K562 (cell line): ENCODE data around the gene ARID3A. TPM values are rescaled to one million over a fixed set of nuclear protein-coding genes. Genes with fewer than 3 reads are reported as not detected.
A peak's percentile ranks its signal among the peaks of the same experiment; 100 is the strongest.

Source experiments
- ATAC-seq: fragments of 200-7000 bp; cut with Tn5 transposase; 3 replicates; pipeline ENCODE4 v1.9.1; 2020; ENCODE audit warnings: moderate library complexity
- BruUV-seq: library from RNA; stranded (reverse); fragments of 400-500 nt; replicated peaks from 2 replicates; lab custom pipeline; 2021; lab: Mats Ljungman, UMichigan
- CTCF ChIA-PET: fragments of 300-600 bp; formaldehyde crosslinking; extraction: SDS; loops from one replicate; lab custom pipeline; 2021; ENCODE audit warnings: low intra/inter-chr PET ratio; lab: Yijun Ruan, JAX
- POLR2A ChIA-PET: fragments of 300-600, 350-650 bp; sonication (Branson Sonifier 250); formaldehyde crosslinking; extraction: SDS; loops from one replicate; lab custom pipeline; 2021; ENCODE audit warnings: antibody characterized with exemption, inconsistent platforms; lab: Yijun Ruan, JAX
- DNase-seq, 4 experiments: peaks; one replicate each; pipeline versions ENCODE4 v3.0.0 to v3.0.0-alpha.2; 2011 to 2018; ENCODE audit warnings: low spot score in 3 of 4, mixed read lengths in 3 of 4; ENCODE audit errors: extremely low read depth in 1 of 4
- FAIRE-seq: peaks from 2 replicates; lab custom pipeline; 2011; peaks lifted over from hg19 to GRCh38; lab: Jason Lieb, UNC
- H2AFZ ChIP-seq: 2 replicates; pipeline ENCODE4 v1.6.0; 2011; ENCODE audit warnings: low read depth, low read length, control low read depth, inconsistent platforms
- H3K27ac ChIP-seq: fragments of 200-600 bp; 3 replicates; pipeline ENCODE4 v1.8.0; 2011; ENCODE audit warnings: low read depth, mild to moderate bottlenecking, control low read depth, inconsistent platforms, low read length, moderate library complexity, mixed read lengths; ENCODE audit errors: extremely low read depth
- H3K27me3 ChIP-seq, 2 experiments: fragments of 300-600 bp in 1 of 2; 2 replicates in 1 of 2; 3 replicates in 1 of 2; pipeline versions ENCODE4 v1.6.0 to v1.8.0; 2011; ENCODE audit warnings: inconsistent platforms in 2 of 2, low read length in 2 of 2, mild to moderate bottlenecking in 1 of 2, mixed read lengths in 1 of 2, moderate library complexity in 1 of 2; ENCODE audit not compliant: control insufficient read depth in 2 of 2, insufficient read depth in 2 of 2
- H3K36me3 ChIP-seq: fragments of 300-600 bp; 3 replicates; pipeline ENCODE4 v1.8.0; 2011; ENCODE audit warnings: mild to moderate bottlenecking, low read length, inconsistent platforms; ENCODE audit not compliant: control insufficient read depth, insufficient read depth
- H3K4me1 ChIP-seq, 2 experiments: fragments of 200-600 bp in 1 of 2; replicated peaks in 1 of 2; 2 replicates in 1 of 2; 3 replicates in 1 of 2; pipeline versions ENCODE4 v1.5.1 to v1.8.0; 2011; ENCODE audit warnings: inconsistent platforms in 2 of 2, low read length in 2 of 2, mild to moderate bottlenecking in 1 of 2, mixed read lengths in 1 of 2, moderate library complexity in 1 of 2; ENCODE audit not compliant: control insufficient read depth in 2 of 2, insufficient read depth in 2 of 2
- H3K4me2 ChIP-seq: 2 replicates; pipeline ENCODE4 v1.6.1; 2011; ENCODE audit warnings: low read length, control low read depth, inconsistent platforms, mixed read lengths; ENCODE audit not compliant: insufficient read depth
- H3K4me3 ChIP-seq: fragments of 200-600 bp; sonication (generic), shearing (Covaris generic); 2 replicates; pipeline ENCODE4 v1.5.1; 2016; ENCODE audit warnings: control low read depth, inconsistent platforms
- H3K79me2 ChIP-seq: fragments of 200-600 bp; 3 replicates; pipeline ENCODE4 v1.8.0; 2011; ENCODE audit warnings: low read length, inconsistent platforms; ENCODE audit not compliant: control insufficient read depth, insufficient read depth
- H3K9ac ChIP-seq, 2 experiments: 2 replicates each; pipeline versions ENCODE4 v1.6.0 to v1.6.1; 2011; ENCODE audit warnings: low read depth in 2 of 2, low read length in 2 of 2, control low read depth in 1 of 2, inconsistent platforms in 1 of 2, mild to moderate bottlenecking in 1 of 2, mixed read lengths in 1 of 2; ENCODE audit not compliant: insufficient read depth in 1 of 2
- H3K9me1 ChIP-seq: one replicate; pipeline ENCODE4 v1.6.0; 2011; ENCODE audit warnings: inconsistent platforms, mild to moderate bottlenecking, low read length, moderate library complexity; ENCODE audit not compliant: control insufficient read depth, insufficient read depth
- H3K9me3 ChIP-seq: replicated peaks from 2 replicates; pipeline ENCODE4 v1.5.1; 2011; ENCODE audit warnings: low read depth, low read length, inconsistent platforms; ENCODE audit not compliant: control insufficient read depth, insufficient read depth
- H4K20me1 ChIP-seq: replicated peaks from 2 replicates; pipeline ENCODE4 v1.6.1; 2011; ENCODE audit warnings: low read length, inconsistent platforms, mixed read lengths; ENCODE audit not compliant: control insufficient read depth, insufficient read depth
- MYBL2 ChIP-seq, 2 experiments: fragments of 450-650 bp in 1 of 2; sonication (generic) in 1 of 2; formaldehyde crosslinking in 1 of 2; IDR thresholded peaks; 2 replicates each; pipeline versions ENCODE4 v1.6.1 to v1.8.1; 2017 to 2022; ENCODE audit warnings: borderline replicate concordance in 1 of 2, inconsistent platforms in 1 of 2, low read depth in 1 of 2, mild to moderate bottlenecking in 1 of 2, missing genetic modification reagents in 1 of 2, moderate library complexity in 1 of 2
- TCF7 ChIP-seq: sonication (generic); IDR thresholded peaks from 2 replicates; pipeline ENCODE4 v1.6.1; 2016; ENCODE audit warnings: antibody characterized with exemption, borderline replicate concordance
- WGBS: fragments of 100-300 bp; shearing (Covaris generic); methylation state at CpG from one replicate; pipeline ENCODE4 v1.1.6; 2016; ENCODE audit warnings: low coverage, mixed read lengths; ENCODE audit not compliant: insufficient coverage; ENCODE audit errors: missing lambda C conversion rate; 5-methylcytosine and 5-hydroxymethylcytosine counted together
- in situ Hi-C: fragments of 300-500 bp; cut with MboI; formaldehyde crosslinking; loops from 4 replicates; pipeline ENCODE4 v1.15.0; 2018; ENCODE audit warnings: inconsistent platforms, mixed read lengths
- intact Hi-C: fragments of 100-400 bp; cut with micrococcal nuclease; formaldehyde crosslinking; loops from 2 replicates; pipeline ENCODE4 v1.14.2; 2022
- polyA plus RNA-seq, 8 experiments: library from polyadenylated mRNA; depleted of rRNA in 4 of 8; stranded (reverse) in 5 of 8; unstranded in 3 of 8; fragments of >200 nt; fragmentation: Nextera tagmentation in 2 of 8; fragmentation: Illumina TruSeq in 1 of 8; extraction: Ambion mirVana in 2 of 8; extraction: Trizol in 1 of 8; gene quantifications; 2 replicates each; pipeline versions ENCODE4 v1.2.1 to v1.2.3, GENCODE V29; 2011 to 2014; ENCODE audit warnings: inconsistent platforms in 1 of 8, missing spikeins in 1 of 8
- total RNA-seq, 7 experiments: library from RNA; depleted of rRNA in 6 of 7; stranded (reverse); fragments of >200 nt in 6 of 7; fragmentation: Illumina TruSeq in 2 of 7; extraction: Trizol in 2 of 7; gene quantifications; 2 replicates each; pipeline versions ENCODE4 v1.2.1 to v1.2.3, GENCODE V29; 2011 to 2021; ENCODE audit warnings: low replicate concordance in 1 of 7
- TF ChIP-seq, protein P1 (sequence below): fragments of 450-650 bp; IDR thresholded peaks from 2 replicates; pipeline ENCODE4 v1.6.1; 2016; ENCODE audit warnings: borderline replicate concordance

The ARID3A gene
- total and polyA plus RNA-seq, 9 of the 15 experiments (the other 6 are each of a cell fraction or from before 2014, with no cell fraction given): 1.4 to 118 (median 31.2) TPM

DNA sequence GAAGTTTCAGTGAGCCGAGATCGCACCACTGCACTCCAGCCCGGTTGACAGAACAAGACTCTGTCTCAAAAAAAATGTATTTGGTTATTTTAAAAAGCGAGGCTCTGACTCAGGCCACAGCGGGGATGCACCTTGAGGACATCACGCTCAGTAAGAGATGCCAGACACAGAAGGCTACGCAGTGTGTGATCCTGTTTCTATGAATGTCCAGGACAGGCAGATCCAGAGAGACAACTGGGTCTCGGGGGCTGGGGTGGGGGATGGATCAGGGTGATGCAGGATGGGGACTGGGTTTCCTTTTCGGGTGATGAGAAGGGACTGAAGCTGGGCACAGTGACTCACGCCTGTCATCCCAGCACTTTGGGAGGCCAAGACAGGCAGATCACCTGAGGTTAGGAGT is 38.2 kb upstream of the ARID3A start:
- peak overlapping the region in 1 of 2 experiments; percentile 68; a peak in 1 of 4 replicates for H3K9ac ChIP-seq
- peaks cover 37% of the 10 kb centered on the region for H3K79me2 ChIP-seq
- no peak for DNase-seq
- no peak overlapping the region for H3K27ac ChIP-seq
- ChIA-PET POLR2A (no interaction called here), CTCF (no interaction called here)
- peaks cover 4% of the 10 kb centered on the region; the same call in 1 of the 2 replicates for H4K20me1 ChIP-seq
- no peak for FAIRE-seq
- H3K4me1 ChIP-seq: peaks cover 5 to 85% of the 10 kb centered on the region in 2 experiments; a peak in 4 of 5 replicates
- no peaks in the 10 kb centered on the region for H3K9me1 ChIP-seq
- TF ChIP-seq MYBL2 (IDR thresholded peaks at IDR 0.05; ENCODE audit: low read depth) (no peak), MYBL2 (CRISPR knock-in tag; IDR thresholded peaks at IDR 0.05; ENCODE audit: borderline replicate concordance) (no peak), TCF7 (no peak)
- TF ChIP-seq, protein P1, sequence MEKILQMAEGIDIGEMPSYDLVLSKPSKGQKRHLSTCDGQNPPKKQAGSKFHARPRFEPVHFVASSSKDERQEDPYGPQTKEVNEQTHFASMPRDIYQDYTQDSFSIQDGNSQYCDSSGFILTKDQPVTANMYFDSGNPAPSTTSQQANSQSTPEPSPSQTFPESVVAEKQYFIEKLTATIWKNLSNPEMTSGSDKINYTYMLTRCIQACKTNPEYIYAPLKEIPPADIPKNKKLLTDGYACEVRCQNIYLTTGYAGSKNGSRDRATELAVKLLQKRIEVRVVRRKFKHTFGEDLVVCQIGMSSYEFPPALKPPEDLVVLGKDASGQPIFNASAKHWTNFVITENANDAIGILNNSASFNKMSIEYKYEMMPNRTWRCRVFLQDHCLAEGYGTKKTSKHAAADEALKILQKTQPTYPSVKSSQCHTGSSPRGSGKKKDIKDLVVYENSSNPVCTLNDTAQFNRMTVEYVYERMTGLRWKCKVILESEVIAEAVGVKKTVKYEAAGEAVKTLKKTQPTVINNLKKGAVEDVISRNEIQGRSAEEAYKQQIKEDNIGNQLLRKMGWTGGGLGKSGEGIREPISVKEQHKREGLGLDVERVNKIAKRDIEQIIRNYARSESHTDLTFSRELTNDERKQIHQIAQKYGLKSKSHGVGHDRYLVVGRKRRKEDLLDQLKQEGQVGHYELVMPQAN: no peak
- no peaks in the 10 kb centered on the region for H3K9me3 ChIP-seq
- H3K4me2 ChIP-seq: no peak overlapping the region
- 93% methylated on average over 8 of the region's 10 CpGs for WGBS
- in situ Hi-C loops: no loop called here
- H3K4me3 ChIP-seq: no peak overlapping the region
- no peak overlapping the region for H2AFZ ChIP-seq
- intact Hi-C loops: no loop called here
- ATAC-seq: no peak
- no peaks in the 10 kb centered on the region for H3K27me3 ChIP-seq
- no TSS peak for BruUV-seq
- peaks cover 77% of the 10 kb centered on the region for H3K36me3 ChIP-seq
